K562 (cell line): ENCODE measurements around the gene FCRL2.

Experiments used
- CEBPB ChIP-seq: fragments of 450-650 bp; IDR thresholded peaks from 2 replicates; pipeline ENCODE4 v1.6.1; 2016; ENCODE audit warnings: missing genetic modification characterization, missing compliant biosample characterization
- PHTF2 ChIP-seq: fragments of 250-450 bp; sonication (Bioruptor Pico); IDR thresholded peaks from 2 replicates; pipeline ENCODE4 v1.5.0; 2021; ENCODE audit warnings: mild to moderate bottlenecking
- RAD21 ChIP-seq, 2 experiments: fragments of 250-450 bp in 1 of 2; fragments of 450-650 bp in 1 of 2; sonication (Bioruptor Pico) in 1 of 2; formaldehyde crosslinking in 1 of 2; IDR thresholded peaks in 1 of 2; conservative IDR thresholded peaks in 1 of 2; 2 replicates each; pipeline versions ENCODE4 v1.4.0 to v1.8.0; 2020 to 2022; ENCODE audit warnings: mild to moderate bottlenecking in 2 of 2, moderate library complexity in 1 of 2

- no peak for TF ChIP-seq CEBPB (tag)
- no peak for TF ChIP-seq RAD21 (CRISPR knock-in tag; conservative IDR thresholded peaks at IDR 0.05 in 1 of 2, IDR thresholded peaks at IDR 0.05 in 1 of 2)
- no peak for TF ChIP-seq PHTF2
Measured at GRCh38 chr1:157723157-157723556, 53.8 kb downstream of the FCRL2 start.
